Kidney epithelial cell (primary cell): Measurements from ENCODE around the gene SLPI. TPM values are rescaled to one million over a fixed set of nuclear protein-coding genes. Genes with fewer than 3 reads are reported as not detected.

Source experiments
- DNase-seq: peaks from one replicate; pipeline ENCODE4 v3.0.0-alpha.2; 2010; ENCODE audit warnings: low read depth
- H3K27me3 ChIP-seq: 2 replicates; pipeline ENCODE4 v1.6.0; 2011; ENCODE audit warnings: low read length; ENCODE audit not compliant: control insufficient read depth, insufficient read depth
- H3K36me3 ChIP-seq: 2 replicates; pipeline ENCODE4 v1.5.1; 2011; ENCODE audit warnings: low read length; ENCODE audit not compliant: control insufficient read depth, insufficient read depth
- H3K4me3 ChIP-seq: 2 replicates; pipeline ENCODE4 v1.5.1; 2011; ENCODE audit warnings: low read depth, mild to moderate bottlenecking, control low read depth, low read length
- total RNA-seq: library from RNA; depleted of rRNA; stranded (reverse); fragments of >200 nt; gene quantifications from 2 replicates; pipeline ENCODE4 v1.2.3, GENCODE V29; 2015
- TF ChIP-seq, protein P1 (sequence below): IDR thresholded peaks from 2 replicates; pipeline ENCODE4 v1.5.1; 2011; ENCODE audit warnings: mild to moderate bottlenecking, moderate library complexity, low read length, control low read depth, inconsistent platforms; ENCODE audit not compliant: insufficient read depth, poor library complexity, severe bottlenecking

Gene SLPI
- total RNA-seq, 1 donor from 2014 or later: 88.0 TPM

- no peak for DNase-seq
- H3K36me3 ChIP-seq: no peaks in the 10 kb centered on the region
Observed at GRCh38 chr20:45269056-45269455, 14.7 kb upstream of the SLPI start.

GRCh38 chr20:45268531-45268930 is 14.2 kb upstream of the SLPI start:
- H3K36me3 ChIP-seq: no peaks in the 10 kb centered on the region
- no peak for DNase-seq
- H3K27me3 ChIP-seq: no peaks in the 10 kb centered on the region
- no peak overlapping the region for H3K4me3 ChIP-seq
- TF ChIP-seq, protein P1, sequence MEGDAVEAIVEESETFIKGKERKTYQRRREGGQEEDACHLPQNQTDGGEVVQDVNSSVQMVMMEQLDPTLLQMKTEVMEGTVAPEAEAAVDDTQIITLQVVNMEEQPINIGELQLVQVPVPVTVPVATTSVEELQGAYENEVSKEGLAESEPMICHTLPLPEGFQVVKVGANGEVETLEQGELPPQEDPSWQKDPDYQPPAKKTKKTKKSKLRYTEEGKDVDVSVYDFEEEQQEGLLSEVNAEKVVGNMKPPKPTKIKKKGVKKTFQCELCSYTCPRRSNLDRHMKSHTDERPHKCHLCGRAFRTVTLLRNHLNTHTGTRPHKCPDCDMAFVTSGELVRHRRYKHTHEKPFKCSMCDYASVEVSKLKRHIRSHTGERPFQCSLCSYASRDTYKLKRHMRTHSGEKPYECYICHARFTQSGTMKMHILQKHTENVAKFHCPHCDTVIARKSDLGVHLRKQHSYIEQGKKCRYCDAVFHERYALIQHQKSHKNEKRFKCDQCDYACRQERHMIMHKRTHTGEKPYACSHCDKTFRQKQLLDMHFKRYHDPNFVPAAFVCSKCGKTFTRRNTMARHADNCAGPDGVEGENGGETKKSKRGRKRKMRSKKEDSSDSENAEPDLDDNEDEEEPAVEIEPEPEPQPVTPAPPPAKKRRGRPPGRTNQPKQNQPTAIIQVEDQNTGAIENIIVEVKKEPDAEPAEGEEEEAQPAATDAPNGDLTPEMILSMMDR: no peak

More at GRCh38 chr20:45269056-45269455, 14.7 kb upstream of the SLPI start:
- Histone ChIP-seq H3K4me3 (no peak overlapping the region), H3K27me3 (no peaks in the 10 kb centered on the region)
- TF ChIP-seq, protein P1: no peak

GRCh38 chr20:45266977-45267376 is 12.6 kb upstream of the SLPI start:
- no peaks in the 10 kb centered on the region for H3K36me3 ChIP-seq
- H3K4me3 ChIP-seq: no peak overlapping the region
- H3K27me3 ChIP-seq: no peaks in the 10 kb centered on the region
- no peak for DNase-seq
- TF ChIP-seq, protein P1: no peak

- H3K27me3 ChIP-seq: no peaks in the 10 kb centered on the region
- TF ChIP-seq, protein P1: no peak
- DNase-seq: no peak
Observed at GRCh38 chr20:45263556-45264266, 9.3 kb upstream of the SLPI start.

DNA sequence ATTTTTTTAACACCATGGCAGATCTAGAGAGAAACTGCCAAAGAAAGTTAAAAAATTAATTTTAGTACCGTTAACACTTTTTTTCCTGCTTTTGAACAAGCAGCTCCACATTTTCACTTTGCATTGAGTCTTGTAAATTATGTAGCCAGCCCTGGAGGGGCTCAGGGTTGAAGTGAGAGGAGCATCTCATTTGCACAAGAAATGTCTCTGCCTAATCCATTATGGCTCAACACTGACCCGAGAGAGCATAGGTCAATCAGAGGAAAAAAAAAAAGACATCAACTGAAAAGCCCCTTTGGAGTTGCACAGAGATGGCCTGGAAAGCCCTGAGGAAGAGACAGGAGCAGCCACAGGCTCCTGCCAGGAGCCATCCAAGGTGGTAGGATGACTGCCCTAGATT is 4.3 kb upstream of the SLPI start:
- no peak for DNase-seq

More at GRCh38 chr20:45263556-45264266, 9.3 kb upstream of the SLPI start:
- Histone ChIP-seq H3K36me3 (no peaks in the 10 kb centered on the region), H3K4me3 (no peak overlapping the region)

More for the DNA sequence above, 4.3 kb upstream of the SLPI start:
- Histone ChIP-seq H3K27me3 (peaks cover 2% of the 10 kb centered on the region), H3K36me3 (no peaks in the 10 kb centered on the region), H3K4me3 (no peak overlapping the region)
- TF ChIP-seq, protein P1: no peak
